GM23338 (cell line): ENCODE results near the gene PHC3. TPM values are rescaled to one million over a fixed set of nuclear protein-coding genes. Genes with fewer than 3 reads are reported as not detected.

Experiments
- ATAC-seq: fragments of 200-7000 bp; cut with Tn5 transposase; 3 replicates; pipeline ENCODE4 v1.9.1; 2020
- DNase-seq: peaks from one replicate; pipeline ENCODE4 v3.0.0-alpha.2; 2015; ENCODE audit warnings: low spot score
- H2AFZ ChIP-seq: fragments of 200-600 bp; sonication (generic); 2 replicates; pipeline ENCODE4 v1.8.0; 2016; ENCODE audit warnings: antibody characterized with exemption, mild to moderate bottlenecking, moderate library complexity
- H3F3A ChIP-seq: fragments of 200-600 bp; sonication (generic); replicated peaks from 2 replicates; pipeline ENCODE4 v1.8.0; 2017; ENCODE audit warnings: antibody characterized with exemption, mixed run types, low read depth
- H3K27ac ChIP-seq: fragments of 200-600 bp; sonication (generic); 2 replicates; pipeline ENCODE4 v1.6.1; 2016; ENCODE audit warnings: low read depth
- H3K27me3 ChIP-seq: fragments of 200-600 bp; sonication (generic); 2 replicates; pipeline ENCODE4 v1.8.0; 2016; ENCODE audit warnings: mild to moderate bottlenecking, mixed run types, moderate library complexity; ENCODE audit not compliant: insufficient read depth
- H3K36me3 ChIP-seq: fragments of 200-600 bp; sonication (generic); 2 replicates; pipeline ENCODE4 v1.8.0; 2016; ENCODE audit warnings: mild to moderate bottlenecking; ENCODE audit not compliant: insufficient read depth
- H3K4me1 ChIP-seq: fragments of 200-600 bp; sonication (generic); 2 replicates; pipeline ENCODE4 v1.8.0; 2016; ENCODE audit warnings: mild to moderate bottlenecking, moderate library complexity; ENCODE audit not compliant: insufficient read depth
- H3K4me2 ChIP-seq: fragments of 200-600 bp; sonication (generic); 2 replicates; pipeline ENCODE4 v1.7.1; 2017; ENCODE audit warnings: mixed run types
- H3K4me3 ChIP-seq: fragments of 200-600 bp; sonication (generic); 2 replicates; pipeline ENCODE4 v1.6.1; 2016; ENCODE audit warnings: mixed run types
- H3K79me2 ChIP-seq: fragments of 200-600 bp; sonication (generic); replicated peaks from 2 replicates; pipeline ENCODE4 v1.8.0; 2017; ENCODE audit warnings: mild to moderate bottlenecking; ENCODE audit not compliant: insufficient read depth
- H3K9me2 ChIP-seq: fragments of 200-600 bp; sonication (generic); 2 replicates; pipeline ENCODE4 v1.8.0; 2017; ENCODE audit not compliant: insufficient read depth
- H4K20me1 ChIP-seq: fragments of 200-600 bp; sonication (generic); replicated peaks from 2 replicates; pipeline ENCODE4 v1.8.0; 2017; ENCODE audit warnings: mild to moderate bottlenecking; ENCODE audit not compliant: insufficient read depth
- H3K27ac Mint-ChIP-seq: 2 replicates; pipeline ENCODE4 v1.8.0; 2020; ENCODE audit warnings: inconsistent platforms, mild to moderate bottlenecking, moderate library complexity, mixed read lengths
- H3K27me3 Mint-ChIP-seq: 3 replicates; pipeline ENCODE4 v1.8.0; 2022; ENCODE audit warnings: low read depth, mild to moderate bottlenecking, moderate library complexity, mixed read lengths, inconsistent platforms; ENCODE audit not compliant: insufficient read depth, poor library complexity
- H3K36me3 Mint-ChIP-seq: 3 replicates; pipeline ENCODE4 v1.8.0; 2021; ENCODE audit warnings: low read depth, mild to moderate bottlenecking, inconsistent platforms, moderate library complexity, mixed read lengths
- H3K4me1 Mint-ChIP-seq: 3 replicates; pipeline ENCODE4 v1.8.0; 2020; ENCODE audit warnings: mild to moderate bottlenecking, inconsistent platforms, mixed read lengths
- H3K4me3 Mint-ChIP-seq: 3 replicates; pipeline ENCODE4 v1.8.0; 2021; ENCODE audit warnings: moderate library complexity, mild to moderate bottlenecking, inconsistent platforms, mixed read lengths
- H3K9me3 Mint-ChIP-seq: 3 replicates; pipeline ENCODE4 v1.8.0; 2020; ENCODE audit warnings: moderate library complexity, mild to moderate bottlenecking, inconsistent platforms, mixed read lengths
- EZH2 ChIP-seq: fragments of 200-600 bp; sonication (generic); IDR thresholded peaks from one replicate; pipeline ENCODE4 v1.8.0; 2017; ENCODE audit warnings: antibody characterized with exemption, mild to moderate bottlenecking, low read depth; ENCODE audit not compliant: unreplicated experiment
- POLR2AphosphoS5 ChIP-seq: IDR thresholded peaks from 2 replicates; pipeline ENCODE4 v1.6.1; 2016; ENCODE audit warnings: antibody characterized with exemption, low read depth
- STAT1 ChIP-seq: IDR thresholded peaks from one replicate; pipeline ENCODE4 v1.6.1; 2016; ENCODE audit warnings: antibody characterized with exemption; ENCODE audit not compliant: unreplicated experiment
- ZNF114 ChIP-seq: fragments of 250-450 bp; sonication (Bioruptor Pico); IDR thresholded peaks from 2 replicates; pipeline ENCODE4 v1.5.0; 2020; ENCODE audit warnings: mild to moderate bottlenecking, moderate library complexity
- polyA plus RNA-seq: library from polyadenylated mRNA; unstranded; fragments of >200 nt; fragmentation: Nextera tagmentation; extraction: Ambion mirVana; gene quantifications from 2 replicates; pipeline ENCODE4 v1.2.1, GENCODE V29; 2016
- total RNA-seq: library from RNA; depleted of rRNA; stranded (reverse); fragments of >200 nt; shearing (Covaris generic); gene quantifications from 2 replicates; pipeline ENCODE4 v1.2.3, GENCODE V29; 2014
- TF ChIP-seq, protein P1 (sequence below): fragments of 250-450 bp; sonication (Bioruptor Pico); IDR thresholded peaks from 2 replicates; pipeline ENCODE4 v1.5.0; 2020; ENCODE audit warnings: mild to moderate bottlenecking, moderate library complexity
- TF ChIP-seq, protein P2 (sequence below): IDR thresholded peaks from 2 replicates; pipeline ENCODE4 v1.6.1; 2016; ENCODE audit warnings: antibody characterized with exemption

The PHC3 gene
- total and polyA plus RNA-seq, 2 experiments from 2014 or later: 23.9 to 83.5 TPM

DNA sequence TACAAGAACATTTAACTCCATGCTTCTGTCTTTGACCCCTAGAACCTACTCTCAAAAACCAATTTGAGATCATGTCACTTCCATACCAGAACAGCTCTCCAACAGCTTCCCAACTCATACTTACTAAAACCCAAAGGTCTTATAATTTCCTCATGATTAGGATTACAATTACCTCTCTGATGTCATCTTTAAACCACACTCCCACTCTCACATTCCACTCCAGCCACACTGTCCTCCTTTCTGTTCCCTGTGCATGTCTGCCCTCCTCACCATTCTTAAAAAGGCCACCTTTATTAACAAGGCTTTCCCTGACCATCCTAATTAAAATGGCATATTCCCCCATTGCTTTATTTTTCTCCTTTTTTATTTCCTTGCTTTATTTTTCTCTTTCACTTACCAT is 18.9 kb downstream of the PHC3 start:
- Histone ChIP-seq H3K4me2 (no peak overlapping the region), H3K36me3 (0 out of 2 replicates have a peak, but pooled peaks cover 13% of the 10 kb centered on the region), H3K27me3 (no peaks in the 10 kb centered on the region), H4K20me1 (peaks cover 4% of the 10 kb centered on the region; the same call in 1 of the 2 replicates), H3K79me2 (peaks cover 99% of the 10 kb centered on the region), H3F3A (no peaks in the 10 kb centered on the region), H2AFZ (no peak overlapping the region), H3K9me2 (no peaks in the 10 kb centered on the region), H3K4me1 (no peaks in the 10 kb centered on the region), H3K27ac (no peak overlapping the region), H3K4me3 (no peak overlapping the region)
- peaks cover 2% of the 10 kb centered on the region for H3K27me3 Mint-ChIP-seq
- no peaks in the 10 kb centered on the region for H3K4me1 Mint-ChIP-seq
- no peak overlapping the region for H3K4me3 Mint-ChIP-seq
- no peak for DNase-seq
- ATAC-seq: no peak
- peaks cover 63% of the 10 kb centered on the region for H3K36me3 Mint-ChIP-seq
- no peak overlapping the region; the same call in 1 of the 2 replicates for H3K27ac Mint-ChIP-seq
- no peak for TF ChIP-seq EZH2
- no peak for TF ChIP-seq POLR2AphosphoS5
- TF ChIP-seq STAT1: no peak
- TF ChIP-seq, protein P1, sequence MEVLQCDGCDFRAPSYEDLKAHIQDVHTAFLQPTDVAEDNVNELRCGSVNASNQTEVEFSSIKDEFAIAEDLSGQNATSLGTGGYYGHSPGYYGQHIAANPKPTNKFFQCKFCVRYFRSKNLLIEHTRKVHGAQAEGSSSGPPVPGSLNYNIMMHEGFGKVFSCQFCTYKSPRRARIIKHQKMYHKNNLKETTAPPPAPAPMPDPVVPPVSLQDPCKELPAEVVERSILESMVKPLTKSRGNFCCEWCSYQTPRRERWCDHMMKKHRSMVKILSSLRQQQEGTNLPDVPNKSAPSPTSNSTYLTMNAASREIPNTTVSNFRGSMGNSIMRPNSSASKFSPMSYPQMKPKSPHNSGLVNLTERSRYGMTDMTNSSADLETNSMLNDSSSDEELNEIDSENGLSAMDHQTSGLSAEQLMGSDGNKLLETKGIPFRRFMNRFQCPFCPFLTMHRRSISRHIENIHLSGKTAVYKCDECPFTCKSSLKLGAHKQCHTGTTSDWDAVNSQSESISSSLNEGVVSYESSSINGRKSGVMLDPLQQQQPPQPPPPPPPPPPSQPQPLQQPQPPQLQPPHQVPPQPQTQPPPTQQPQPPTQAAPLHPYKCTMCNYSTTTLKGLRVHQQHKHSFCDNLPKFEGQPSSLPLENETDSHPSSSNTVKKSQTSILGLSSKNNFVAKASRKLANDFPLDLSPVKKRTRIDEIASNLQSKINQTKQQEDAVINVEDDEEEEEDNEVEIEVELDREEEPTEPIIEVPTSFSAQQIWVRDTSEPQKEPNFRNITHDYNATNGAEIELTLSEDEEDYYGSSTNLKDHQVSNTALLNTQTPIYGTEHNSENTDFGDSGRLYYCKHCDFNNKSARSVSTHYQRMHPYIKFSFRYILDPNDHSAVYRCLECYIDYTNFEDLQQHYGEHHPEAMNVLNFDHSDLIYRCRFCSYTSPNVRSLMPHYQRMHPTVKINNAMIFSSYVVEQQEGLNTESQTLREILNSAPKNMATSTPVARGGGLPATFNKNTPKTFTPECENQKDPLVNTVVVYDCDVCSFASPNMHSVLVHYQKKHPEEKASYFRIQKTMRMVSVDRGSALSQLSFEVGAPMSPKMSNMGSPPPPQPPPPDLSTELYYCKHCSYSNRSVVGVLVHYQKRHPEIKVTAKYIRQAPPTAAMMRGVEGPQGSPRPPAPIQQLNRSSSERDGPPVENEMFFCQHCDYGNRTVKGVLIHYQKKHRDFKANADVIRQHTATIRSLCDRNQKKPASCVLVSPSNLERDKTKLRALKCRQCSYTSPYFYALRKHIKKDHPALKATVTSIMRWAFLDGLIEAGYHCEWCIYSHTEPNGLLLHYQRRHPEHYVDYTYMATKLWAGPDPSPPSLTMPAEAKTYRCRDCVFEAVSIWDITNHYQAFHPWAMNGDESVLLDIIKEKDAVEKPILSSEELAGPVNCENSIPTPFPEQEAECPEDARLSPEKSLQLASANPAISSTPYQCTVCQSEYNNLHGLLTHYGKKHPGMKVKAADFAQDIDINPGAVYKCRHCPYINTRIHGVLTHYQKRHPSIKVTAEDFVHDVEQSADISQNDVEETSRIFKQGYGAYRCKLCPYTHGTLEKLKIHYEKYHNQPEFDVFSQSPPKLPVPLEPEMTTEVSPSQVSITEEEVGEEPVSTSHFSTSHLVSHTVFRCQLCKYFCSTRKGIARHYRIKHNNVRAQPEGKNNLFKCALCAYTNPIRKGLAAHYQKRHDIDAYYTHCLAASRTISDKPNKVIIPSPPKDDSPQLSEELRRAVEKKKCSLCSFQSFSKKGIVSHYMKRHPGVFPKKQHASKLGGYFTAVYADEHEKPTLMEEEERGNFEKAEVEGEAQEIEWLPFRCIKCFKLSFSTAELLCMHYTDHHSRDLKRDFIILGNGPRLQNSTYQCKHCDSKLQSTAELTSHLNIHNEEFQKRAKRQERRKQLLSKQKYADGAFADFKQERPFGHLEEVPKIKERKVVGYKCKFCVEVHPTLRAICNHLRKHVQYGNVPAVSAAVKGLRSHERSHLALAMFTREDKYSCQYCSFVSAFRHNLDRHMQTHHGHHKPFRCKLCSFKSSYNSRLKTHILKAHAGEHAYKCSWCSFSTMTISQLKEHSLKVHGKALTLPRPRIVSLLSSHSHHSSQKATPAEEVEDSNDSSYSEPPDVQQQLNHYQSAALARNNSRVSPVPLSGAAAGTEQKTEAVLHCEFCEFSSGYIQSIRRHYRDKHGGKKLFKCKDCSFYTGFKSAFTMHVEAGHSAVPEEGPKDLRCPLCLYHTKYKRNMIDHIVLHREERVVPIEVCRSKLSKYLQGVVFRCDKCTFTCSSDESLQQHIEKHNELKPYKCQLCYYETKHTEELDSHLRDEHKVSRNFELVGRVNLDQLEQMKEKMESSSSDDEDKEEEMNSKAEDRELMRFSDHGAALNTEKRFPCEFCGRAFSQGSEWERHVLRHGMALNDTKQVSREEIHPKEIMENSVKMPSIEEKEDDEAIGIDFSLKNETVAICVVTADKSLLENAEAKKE (CRISPR knock-in tag): no peak
- TF ChIP-seq ZNF114 (CRISPR knock-in tag): no peak
- H3K9me3 Mint-ChIP-seq: peaks cover 12% of the 10 kb centered on the region; the same call in 2 of the 3 replicates

DNA sequence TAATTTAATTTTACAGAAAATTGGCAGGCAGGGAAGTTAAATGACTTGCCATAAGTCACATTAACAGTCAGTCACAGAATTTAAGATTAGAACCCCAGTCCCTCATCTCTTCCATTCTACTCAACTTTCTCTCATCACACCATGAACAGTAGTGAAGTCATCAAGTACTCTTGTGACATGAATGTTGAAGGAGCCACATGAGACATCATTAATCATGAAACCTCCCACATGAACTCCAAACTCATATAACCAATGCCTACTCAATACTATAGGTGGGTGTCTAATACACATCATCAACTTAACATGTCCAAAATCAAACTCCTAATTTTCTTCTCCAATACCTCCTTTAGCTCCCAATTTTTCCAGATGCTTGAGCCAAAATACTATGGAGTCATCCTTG is 19.5 kb downstream of the PHC3 start:
- Mint-ChIP-seq H3K36me3 (peaks cover 62% of the 10 kb centered on the region), H3K4me3 (no peak overlapping the region), H3K27me3 (peaks cover 2% of the 10 kb centered on the region), H3K27ac (no peak overlapping the region), H3K9me3 (peaks cover 12% of the 10 kb centered on the region; the same call in 2 of the 3 replicates), H3K4me1 (no peaks in the 10 kb centered on the region)
- H3K4me1 ChIP-seq: no peaks in the 10 kb centered on the region
- no peaks in the 10 kb centered on the region for H3K9me2 ChIP-seq
- ATAC-seq: no peak
- no peak overlapping the region for H3K4me2 ChIP-seq
- peaks cover 4% of the 10 kb centered on the region; the same call in 1 of the 2 replicates for H4K20me1 ChIP-seq
- H3K36me3 ChIP-seq: 0 out of 2 replicates have a peak, but pooled peaks cover 13% of the 10 kb centered on the region
- H3K4me3 ChIP-seq: no peak overlapping the region
- no peak overlapping the region for H3K27ac ChIP-seq
- H3K27me3 ChIP-seq: no peaks in the 10 kb centered on the region
- H2AFZ ChIP-seq: no peak overlapping the region
- no peaks in the 10 kb centered on the region for H3F3A ChIP-seq
- peaks cover 99% of the 10 kb centered on the region for H3K79me2 ChIP-seq
- no peak for DNase-seq
- TF ChIP-seq, protein P2, sequence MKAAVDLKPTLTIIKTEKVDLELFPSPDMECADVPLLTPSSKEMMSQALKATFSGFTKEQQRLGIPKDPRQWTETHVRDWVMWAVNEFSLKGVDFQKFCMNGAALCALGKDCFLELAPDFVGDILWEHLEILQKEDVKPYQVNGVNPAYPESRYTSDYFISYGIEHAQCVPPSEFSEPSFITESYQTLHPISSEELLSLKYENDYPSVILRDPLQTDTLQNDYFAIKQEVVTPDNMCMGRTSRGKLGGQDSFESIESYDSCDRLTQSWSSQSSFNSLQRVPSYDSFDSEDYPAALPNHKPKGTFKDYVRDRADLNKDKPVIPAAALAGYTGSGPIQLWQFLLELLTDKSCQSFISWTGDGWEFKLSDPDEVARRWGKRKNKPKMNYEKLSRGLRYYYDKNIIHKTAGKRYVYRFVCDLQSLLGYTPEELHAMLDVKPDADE: no peak
- no peak for TF ChIP-seq POLR2AphosphoS5
